Measurements from ENCODE around the gene ADAM12. TPM values are rescaled to one million over a fixed set of nuclear protein-coding genes. Genes with fewer than 3 reads are reported as not detected.

ADAM12 gene
- total RNA-seq, 1 donor from 2014 or later, result 8.0 TPM

DNA sequence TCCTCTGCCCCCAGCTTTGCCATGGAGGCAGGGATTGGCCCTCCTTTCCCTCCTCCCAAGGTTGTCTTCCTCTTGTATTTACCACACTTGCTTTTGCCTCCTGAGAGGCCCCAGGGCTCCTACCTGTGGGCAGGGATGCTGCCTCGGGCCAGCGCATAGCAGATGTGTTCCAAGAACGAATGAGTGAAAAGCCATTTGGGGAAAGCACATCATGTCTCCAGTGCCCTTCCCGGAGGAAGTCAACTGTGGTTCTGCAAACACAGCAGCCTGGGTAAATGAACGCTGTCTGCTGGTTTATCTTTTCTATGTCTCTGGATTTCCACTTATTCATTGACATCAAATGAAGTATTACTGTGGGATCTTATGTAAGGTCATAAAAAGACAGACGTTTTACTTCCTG is 330.2 kb downstream of the ADAM12 start:
- H3K4me2 ChIP-seq, result peak overlapping the region; percentile 56
- H3F3A ChIP-seq (ENCODE audit: low read depth), result no peaks in the 10 kb centered on the region
- no peaks in the 10 kb centered on the region for H3K27me3 ChIP-seq
- Mint-ChIP-seq H3K36me3 (no peaks in the 10 kb centered on the region), H3K9me3 (peaks cover 6% of the 10 kb centered on the region), H3K27ac (no peak overlapping the region), H3K4me1 (peaks cover 38% of the 10 kb centered on the region), H3K4me3 (no peak overlapping the region), H3K27me3 (ENCODE audit: insufficient read depth, low read depth) (peaks cover 5% of the 10 kb centered on the region)
- H3K4me1 ChIP-seq, result peaks cover 19% of the 10 kb centered on the region
- no peaks in the 10 kb centered on the region for H3K79me2 ChIP-seq (ENCODE audit: low read depth)
- no peak overlapping the region for H3K27ac ChIP-seq
- no peak for DNase-seq (ENCODE audit: low spot score)
- no peak overlapping the region for H3K9ac ChIP-seq
- no peak overlapping the region for H3K4me3 ChIP-seq
- H3K9me3 ChIP-seq (ENCODE audit: low read depth), result no peaks in the 10 kb centered on the region
- no peaks in the 10 kb centered on the region for H3K36me3 ChIP-seq
- H4K20me1 ChIP-seq (ENCODE audit: low read depth), result no peaks in the 10 kb centered on the region
- H2AFZ ChIP-seq (replicated peaks), result peak overlapping the region; percentile 13
- TF ChIP-seq EZH2 (IDR thresholded peaks at IDR 0.05) (no peak), CTCF (IDR thresholded peaks at IDR 0.05) (no peak), EZH2phosphoT487 (IDR thresholded peaks at IDR 0.05) (no peak)

- peaks cover 6% of the 10 kb centered on the region for H3K9me3 Mint-ChIP-seq
- H3K36me3 ChIP-seq, result no peaks in the 10 kb centered on the region
- H3K4me2 ChIP-seq, result no peak overlapping the region
- no peak overlapping the region for H2AFZ ChIP-seq (replicated peaks)
- H3K4me1 ChIP-seq, result peaks cover 19% of the 10 kb centered on the region
- no peaks in the 10 kb centered on the region for H4K20me1 ChIP-seq (ENCODE audit: low read depth)
- peaks cover 5% of the 10 kb centered on the region for H3K27me3 Mint-ChIP-seq (ENCODE audit: insufficient read depth, low read depth)
- no peaks in the 10 kb centered on the region for H3F3A ChIP-seq (ENCODE audit: low read depth)
- no peak overlapping the region for H3K4me3 ChIP-seq
- TF ChIP-seq EZH2phosphoT487 (IDR thresholded peaks at IDR 0.05) (no peak), EZH2 (IDR thresholded peaks at IDR 0.05) (no peak), CTCF (IDR thresholded peaks at IDR 0.05) (no peak)
- DNase-seq (ENCODE audit: low spot score), result no peak
- no peak overlapping the region for H3K27ac Mint-ChIP-seq
- no peaks in the 10 kb centered on the region for H3K79me2 ChIP-seq (ENCODE audit: low read depth)
- no peaks in the 10 kb centered on the region for H3K36me3 Mint-ChIP-seq
- H3K9ac ChIP-seq, result no peak overlapping the region
- no peak overlapping the region for H3K4me3 Mint-ChIP-seq
- peaks cover 35% of the 10 kb centered on the region for H3K4me1 Mint-ChIP-seq
- H3K9me3 ChIP-seq (ENCODE audit: low read depth), result no peaks in the 10 kb centered on the region
- H3K27ac ChIP-seq, result no peak overlapping the region
- no peaks in the 10 kb centered on the region for H3K27me3 ChIP-seq
Observed at GRCh38 chr10:126057494-126057893, 330.8 kb downstream of the ADAM12 start.

GRCh38 chr10:126054191-126054590 is 334.1 kb downstream of the ADAM12 start:
- peaks cover 2% of the 10 kb centered on the region for H3K27me3 Mint-ChIP-seq (ENCODE audit: insufficient read depth, low read depth)
- no peak overlapping the region for H3K4me3 Mint-ChIP-seq
- H3K9me3 ChIP-seq (ENCODE audit: low read depth), result no peaks in the 10 kb centered on the region
- H3K27ac ChIP-seq, result no peak overlapping the region
- H3K9ac ChIP-seq, result no peak overlapping the region
- H3K27ac Mint-ChIP-seq, result no peak overlapping the region
- H3K36me3 ChIP-seq, result no peaks in the 10 kb centered on the region
- H3K9me3 Mint-ChIP-seq, result no peaks in the 10 kb centered on the region
- H3K79me2 ChIP-seq (ENCODE audit: low read depth), result no peaks in the 10 kb centered on the region
- H3K36me3 Mint-ChIP-seq, result no peaks in the 10 kb centered on the region
- H3K4me3 ChIP-seq, result no peak overlapping the region
- TF ChIP-seq CTCF (IDR thresholded peaks at IDR 0.05) (no peak), EZH2phosphoT487 (IDR thresholded peaks at IDR 0.05) (no peak), EZH2 (IDR thresholded peaks at IDR 0.05) (no peak)
- no peaks in the 10 kb centered on the region for H4K20me1 ChIP-seq (ENCODE audit: low read depth)
- no peaks in the 10 kb centered on the region for H3K27me3 ChIP-seq
- no peak overlapping the region for H3K4me2 ChIP-seq
- H3F3A ChIP-seq (ENCODE audit: low read depth), result no peaks in the 10 kb centered on the region
- H3K4me1 ChIP-seq, result peaks cover 15% of the 10 kb centered on the region
- H3K4me1 Mint-ChIP-seq, result peaks cover 16% of the 10 kb centered on the region
- no peak for DNase-seq (ENCODE audit: low spot score)
- no peak overlapping the region for H2AFZ ChIP-seq (replicated peaks)
